Left ventricle myocardium inferior (tissue), 1 donor: ENCODE measurements around the gene THEMIS. TPM values are rescaled to one million over a fixed set of nuclear protein-coding genes. Genes with fewer than 3 reads are reported as not detected.

Source experiments
- DNase-seq: peaks from one replicate; pipeline ENCODE4 v3.0.0-alpha.2; 2020
- H3K27ac ChIP-seq: fragments of 200-600 bp; replicated peaks from 2 replicates; pipeline ENCODE4 v1.8.0; 2021
- H3K27me3 ChIP-seq: fragments of 200-600 bp; 2 replicates; pipeline ENCODE4 v1.8.0; 2021; ENCODE audit warnings: low read depth
- H3K36me3 ChIP-seq: fragments of 200-600 bp; 2 replicates; pipeline ENCODE4 v1.8.0; 2021
- H3K4me1 ChIP-seq: fragments of 200-600 bp; 2 replicates; pipeline ENCODE4 v1.8.0; 2021
- H3K4me3 ChIP-seq: fragments of 200-600 bp; 2 replicates; pipeline ENCODE4 v1.8.0; 2021; ENCODE audit warnings: mild to moderate bottlenecking, moderate library complexity
- H3K9me3 ChIP-seq: fragments of 200-600 bp; replicated peaks from 2 replicates; pipeline ENCODE4 v1.8.0; 2021
- CTCF ChIP-seq: fragments of 200-600 bp; IDR thresholded peaks from 2 replicates; pipeline ENCODE4 v1.8.0; 2021; ENCODE audit warnings: antibody characterized with exemption, mild to moderate bottlenecking, borderline replicate concordance
- intact Hi-C: fragments of 100-400 bp; cut with micrococcal nuclease; formaldehyde crosslinking; loops from one replicate; pipeline ENCODE4 v1.11.0; 2022
- total RNA-seq: library from RNA; stranded (reverse); fragmentation: NEBNext Ultra II Directional; extraction: Animal tissue kit (Norgen Biotek cat#: 25700); gene quantifications from one replicate; pipeline ENCODE4 v1.2.1, GENCODE V29; 2021
- donor health status: DM: no; HTN: yes; CAD: no; lungs with severe emphysema.

Gene THEMIS
- total RNA-seq, 1 donor from 2014 or later: 0.22 TPM

- Histone ChIP-seq H3K4me1 (no peaks in the 10 kb centered on the region), H3K27me3 (no peaks in the 10 kb centered on the region), H3K9me3 (peaks cover 22% of the 10 kb centered on the region), H3K36me3 (no peaks in the 10 kb centered on the region), H3K27ac (no peak overlapping the region), H3K4me3 (no peak overlapping the region)
- intact Hi-C loops: no loop called here
- no peak for TF ChIP-seq CTCF
- no peak for DNase-seq
These were observed 31.7 kb downstream of the THEMIS start for GRCh38 chr6:127869183-127869582.

DNA sequence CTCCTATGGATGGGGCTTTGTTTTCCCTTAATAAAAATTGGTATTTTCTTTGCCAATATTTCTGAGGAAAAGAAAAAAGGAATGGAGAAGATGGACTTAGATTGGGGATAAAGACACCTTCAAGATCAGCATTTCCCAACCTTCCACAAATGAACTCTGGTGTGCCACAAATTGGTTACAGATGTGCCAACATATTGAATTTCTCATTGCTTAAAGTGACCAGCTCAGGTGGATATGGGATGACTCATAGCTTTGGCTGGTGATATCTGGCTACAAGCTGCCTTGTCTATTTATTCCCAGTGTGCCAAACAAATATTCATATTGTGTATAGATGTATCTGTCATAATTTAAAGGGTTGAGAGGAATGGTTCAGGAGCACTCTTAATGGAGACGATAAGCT lies 32.5 kb downstream of the THEMIS start:
- no peak for TF ChIP-seq CTCF
- Histone ChIP-seq H3K27ac (no peak overlapping the region), H3K36me3 (no peaks in the 10 kb centered on the region), H3K4me1 (no peaks in the 10 kb centered on the region), H3K27me3 (no peaks in the 10 kb centered on the region), H3K4me3 (no peak overlapping the region), H3K9me3 (peaks cover 15% of the 10 kb centered on the region)
- no peak for DNase-seq
- intact Hi-C loops: no loop called here

DNA sequence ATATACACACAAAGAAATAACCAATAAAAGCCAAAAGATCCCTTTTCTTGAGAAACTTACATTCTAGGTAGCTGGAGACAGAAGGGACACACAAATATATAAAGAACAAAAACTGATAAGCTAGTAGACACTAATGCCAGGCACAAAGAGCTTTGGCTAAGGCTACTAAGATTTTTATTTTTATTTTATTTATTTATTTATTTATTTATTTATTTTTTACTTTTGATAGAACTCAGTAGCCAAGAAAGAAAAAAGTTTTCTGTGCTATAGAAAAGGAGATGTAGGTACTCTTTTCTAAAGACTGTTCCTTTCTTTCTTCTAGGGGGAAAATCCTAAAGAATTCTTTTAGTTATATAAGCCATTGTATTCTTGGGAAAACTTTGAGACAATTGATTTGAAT lies 34.1 kb downstream of the THEMIS start:
- H3K27me3 ChIP-seq: no peaks in the 10 kb centered on the region
- no peak overlapping the region for H3K4me3 ChIP-seq
- no peak overlapping the region for H3K27ac ChIP-seq
- TF ChIP-seq CTCF: no peak
- intact Hi-C loops: no loop called here
- no peak for DNase-seq
- H3K4me1 ChIP-seq: no peaks in the 10 kb centered on the region
- H3K9me3 ChIP-seq: no peaks in the 10 kb centered on the region
- H3K36me3 ChIP-seq: no peaks in the 10 kb centered on the region

DNA sequence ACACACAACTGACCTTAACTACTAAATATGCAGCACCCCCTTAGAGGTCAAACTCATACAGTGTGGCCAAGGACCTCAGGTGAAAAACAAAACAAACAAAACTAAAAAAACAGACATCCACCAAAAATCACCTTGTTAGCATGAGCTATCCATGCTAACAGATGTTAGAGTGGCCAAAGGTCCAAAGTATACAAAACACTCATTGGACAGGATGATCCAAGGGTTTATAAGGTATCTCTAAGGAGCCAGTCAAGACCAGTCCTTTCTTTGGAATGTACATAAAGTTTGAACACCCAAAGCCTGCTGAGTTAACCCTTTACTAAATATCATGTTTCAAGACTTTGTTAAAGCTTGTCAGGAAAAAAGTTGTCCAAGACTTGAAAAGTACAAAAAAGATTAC lies 35.8 kb downstream of the THEMIS start:
- no peaks in the 10 kb centered on the region for H3K9me3 ChIP-seq
- no peak overlapping the region for H3K4me3 ChIP-seq
- DNase-seq: no peak
- no peaks in the 10 kb centered on the region for H3K4me1 ChIP-seq
- no peak overlapping the region for H3K27ac ChIP-seq
- H3K36me3 ChIP-seq: no peaks in the 10 kb centered on the region
- no peaks in the 10 kb centered on the region for H3K27me3 ChIP-seq
- intact Hi-C loops: no loop called here
- no peak for TF ChIP-seq CTCF

DNA sequence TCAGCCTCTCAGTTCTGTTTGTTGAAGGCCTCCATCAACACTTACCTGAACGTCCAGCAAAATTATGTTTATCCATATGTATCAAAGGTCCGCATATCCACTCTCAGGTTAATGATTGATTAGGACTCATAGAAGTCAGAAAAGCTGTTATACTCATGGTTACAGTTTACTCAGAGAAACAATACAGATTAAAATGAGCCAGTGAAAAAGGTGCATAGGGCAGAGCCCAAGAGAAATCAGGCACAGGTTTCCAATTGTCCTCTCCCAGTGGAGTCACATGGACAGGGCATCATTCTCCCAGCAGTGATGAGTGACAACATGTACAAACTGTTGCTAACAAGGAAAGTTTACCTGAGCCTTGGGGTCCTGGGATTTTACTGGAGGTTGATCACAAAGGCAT lies 36.2 kb downstream of the THEMIS start:
- Histone ChIP-seq H3K27ac (no peak overlapping the region), H3K9me3 (no peaks in the 10 kb centered on the region), H3K4me3 (no peak overlapping the region), H3K4me1 (no peaks in the 10 kb centered on the region), H3K36me3 (no peaks in the 10 kb centered on the region), H3K27me3 (no peaks in the 10 kb centered on the region)
- intact Hi-C loops: no loop called here
- no peak for TF ChIP-seq CTCF
- no peak for DNase-seq

DNA sequence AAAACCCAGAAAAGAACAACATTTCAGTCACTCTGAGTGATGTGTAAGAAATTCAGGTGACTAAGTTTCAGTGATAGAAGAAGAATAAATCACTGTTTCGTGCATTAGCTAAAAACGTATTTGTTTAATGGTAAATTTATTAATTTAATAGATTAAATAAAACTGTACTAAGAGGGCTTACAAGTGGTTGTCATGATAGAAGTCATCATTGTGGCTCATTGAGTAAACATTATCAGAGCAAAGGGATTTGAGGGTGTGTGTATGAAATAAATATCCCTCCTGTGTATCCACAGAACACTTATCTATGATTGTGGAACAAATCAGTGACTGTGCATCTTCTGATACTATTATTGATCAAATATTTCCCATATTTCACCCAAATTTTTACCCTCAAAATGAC lies 40.1 kb downstream of the THEMIS start:
- DNase-seq: no peak
- H3K27me3 ChIP-seq: no peaks in the 10 kb centered on the region
- H3K36me3 ChIP-seq: no peaks in the 10 kb centered on the region
- H3K9me3 ChIP-seq: no peaks in the 10 kb centered on the region
- H3K4me3 ChIP-seq: no peak overlapping the region
- H3K27ac ChIP-seq: no peak overlapping the region
- no peaks in the 10 kb centered on the region for H3K4me1 ChIP-seq
- intact Hi-C loops: no loop called here
- TF ChIP-seq CTCF: no peak
